ENCODE results near the gene NBEA.

The NBEA gene

GRCh38 chr13:35468195-35468594 is 526.1 kb downstream of the NBEA start:
- ATAC-seq: no peak
- Mint-ChIP-seq H3K4me1 (no peaks in the 10 kb centered on the region), H3K27ac (no peak overlapping the region), H3K4me3 (no peak overlapping the region), H3K9me3 (peaks cover 8% of the 10 kb centered on the region), H3K36me3 (no peaks in the 10 kb centered on the region)
- no peak for DNase-seq (ENCODE audit: low spot score in 2 of 2)

GRCh38 chr13:35469806-35470525 is 527.9 kb downstream of the NBEA start:
- Mint-ChIP-seq H3K36me3 (no peaks in the 10 kb centered on the region), H3K4me3 (no peak overlapping the region), H3K9me3 (peaks cover 8% of the 10 kb centered on the region), H3K4me1 (no peaks in the 10 kb centered on the region), H3K27ac (no peak overlapping the region)
- no peak for ATAC-seq
- DNase-seq (ENCODE audit: low spot score in 2 of 2): no peak

- DNase-seq (ENCODE audit: low spot score in 2 of 2): no peak
- Mint-ChIP-seq H3K4me1 (peaks cover 6% of the 10 kb centered on the region), H3K27ac (no peak overlapping the region), H3K36me3 (no peaks in the 10 kb centered on the region), H3K9me3 (peaks cover 8% of the 10 kb centered on the region), H3K4me3 (no peak overlapping the region)
- ATAC-seq: no peak
These were observed 528.9 kb downstream of the NBEA start for GRCh38 chr13:35470671-35471661.

- H3K4me1 Mint-ChIP-seq: peaks cover 14% of the 10 kb centered on the region
- peaks cover 7% of the 10 kb centered on the region for H3K9me3 Mint-ChIP-seq
- no peak overlapping the region for H3K27ac Mint-ChIP-seq
- no peak overlapping the region for H3K4me3 Mint-ChIP-seq
- H3K36me3 Mint-ChIP-seq: no peaks in the 10 kb centered on the region
- DNase-seq (ENCODE audit: low spot score in 2 of 2) (no peak), ATAC-seq (no peak)
These were observed 529.7 kb downstream of the NBEA start for GRCh38 chr13:35471706-35472322.

GRCh38 chr13:35472323-35472881 is 530.3 kb downstream of the NBEA start:
- Mint-ChIP-seq H3K9me3 (peaks cover 5% of the 10 kb centered on the region), H3K36me3 (no peaks in the 10 kb centered on the region), H3K4me1 (peaks cover 14% of the 10 kb centered on the region), H3K27ac (no peak overlapping the region), H3K4me3 (no peak overlapping the region)
- ATAC-seq: no peak
- no peak for DNase-seq (ENCODE audit: low spot score in 2 of 2)

- Mint-ChIP-seq H3K9me3 (peaks cover 5% of the 10 kb centered on the region), H3K36me3 (no peaks in the 10 kb centered on the region), H3K4me3 (no peak overlapping the region), H3K4me1 (peaks cover 14% of the 10 kb centered on the region), H3K27ac (no peak overlapping the region)
- ATAC-seq: no peak
- no peak for DNase-seq (ENCODE audit: low spot score in 2 of 2)
These were observed 531.2 kb downstream of the NBEA start for GRCh38 chr13:35473206-35473775.

GRCh38 chr13:35473802-35474201 is 531.7 kb downstream of the NBEA start:
- H3K27ac Mint-ChIP-seq: no peak overlapping the region
- ATAC-seq (no peak), DNase-seq (ENCODE audit: low spot score in 2 of 2) (no peak)
- no peak overlapping the region for H3K4me3 Mint-ChIP-seq
- H3K9me3 Mint-ChIP-seq: peaks cover 3% of the 10 kb centered on the region
- H3K4me1 Mint-ChIP-seq: peaks cover 14% of the 10 kb centered on the region
- no peaks in the 10 kb centered on the region for H3K36me3 Mint-ChIP-seq

- Mint-ChIP-seq H3K4me3 (no peak overlapping the region), H3K36me3 (no peaks in the 10 kb centered on the region), H3K9me3 (peaks cover 3% of the 10 kb centered on the region), H3K27ac (no peak overlapping the region), H3K4me1 (peaks cover 14% of the 10 kb centered on the region)
- ATAC-seq (no peak), DNase-seq (ENCODE audit: low spot score in 2 of 2) (no peak)
These were observed 532.6 kb downstream of the NBEA start for GRCh38 chr13:35474496-35475211.

GRCh38 chr13:35475212-35475959 is 533.3 kb downstream of the NBEA start:
- no peak for ATAC-seq
- H3K27ac Mint-ChIP-seq: no peak overlapping the region
- no peaks in the 10 kb centered on the region for H3K36me3 Mint-ChIP-seq
- no peak for DNase-seq (ENCODE audit: low spot score in 2 of 2)
- H3K4me1 Mint-ChIP-seq: peaks cover 14% of the 10 kb centered on the region
- H3K4me3 Mint-ChIP-seq: peak overlapping the region; percentile 46
- peaks cover 5% of the 10 kb centered on the region for H3K9me3 Mint-ChIP-seq

- Mint-ChIP-seq H3K36me3 (no peaks in the 10 kb centered on the region), H3K4me3 (peak within 1 kb of the TSS; percentile 46), H3K4me1 (peaks cover 14% of the 10 kb centered on the region), H3K27ac (no peak within 1 kb of the TSS), H3K9me3 (peaks cover 6% of the 10 kb centered on the region)
- no peak for DNase-seq (ENCODE audit: low spot score in 2 of 2)
- ATAC-seq: no peak
These were observed 534.2 kb downstream of the NBEA start, which contains the start of gene MAB21L1 for GRCh38 chr13:35475960-35476943. Gene MAB21L1, minus strand, starts transcription at chr13:35476689. Its CDS starts 551 bp downstream, at chr13:35476138.

GRCh38 chr13:35477386-35477946 is 535.4 kb downstream of the NBEA start:
- Mint-ChIP-seq H3K36me3 (no peaks in the 10 kb centered on the region), H3K27ac (no peak overlapping the region), H3K4me1 (peaks cover 14% of the 10 kb centered on the region), H3K9me3 (peaks cover 6% of the 10 kb centered on the region), H3K4me3 (no peak overlapping the region)
- ATAC-seq: no peak
- no peak for DNase-seq (ENCODE audit: low spot score in 2 of 2)

- Mint-ChIP-seq H3K9me3 (peaks cover 6% of the 10 kb centered on the region), H3K4me3 (no peak overlapping the region), H3K4me1 (peaks cover 14% of the 10 kb centered on the region), H3K36me3 (no peaks in the 10 kb centered on the region), H3K27ac (no peak overlapping the region)
- DNase-seq (ENCODE audit: low spot score in 2 of 2) (no peak), ATAC-seq (no peak)
These were observed 536.4 kb downstream of the NBEA start for GRCh38 chr13:35478271-35479037.
